ENCODE measurements around the gene CACNA2D3. TPM values are rescaled to one million over a fixed set of nuclear protein-coding genes. Genes with fewer than 3 reads are reported as not detected.

CACNA2D3 gene
- total RNA-seq, 1 experiment from 2014 or later = 6.1 TPM

DNA sequence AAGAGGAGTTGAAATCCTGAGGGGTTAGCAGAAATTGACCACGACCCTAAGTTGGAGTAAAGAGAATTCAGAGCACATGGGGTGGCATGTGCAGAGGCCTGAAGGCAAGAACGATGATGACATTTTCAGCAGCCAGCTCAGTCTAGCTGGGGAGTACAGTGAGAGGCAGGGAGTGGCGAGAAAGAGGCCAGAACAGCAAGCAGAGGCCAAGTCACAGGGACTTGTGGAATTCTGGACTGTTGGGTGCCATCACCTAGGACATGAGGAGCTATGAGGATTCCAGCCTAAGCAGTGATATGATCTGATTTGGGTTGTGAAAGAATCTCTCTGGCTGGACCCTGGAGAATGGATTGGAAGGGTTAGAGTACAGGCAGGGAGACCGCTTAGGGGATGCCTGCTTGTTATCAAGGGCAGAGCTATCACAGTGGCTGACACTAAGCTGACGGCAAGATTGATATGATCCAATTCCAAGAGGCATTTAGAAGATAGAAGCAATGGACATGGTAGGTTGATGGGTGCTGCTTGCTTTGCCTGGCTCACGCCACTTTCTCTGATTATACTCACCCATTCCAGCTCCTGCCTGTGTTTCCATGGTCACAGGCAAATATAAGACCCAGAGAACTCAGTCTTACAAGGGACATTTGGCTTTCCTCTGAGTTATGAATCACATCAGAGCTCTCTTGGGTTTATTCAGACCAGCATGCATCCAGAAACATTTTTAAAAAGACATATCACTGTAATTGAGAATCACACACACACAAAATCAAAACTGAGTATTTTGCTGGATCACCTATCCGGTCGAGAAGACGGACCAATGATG is 739.1 kb downstream of the CACNA2D3 start:
- DNase-seq (ENCODE audit: low read depth) = no peak
- in situ Hi-C loops (cut with HindIII; ENCODE audit: low pct_unique_long_range_greater_than_20kb, low sequenced_read_pairs) = no loop called here

DNA sequence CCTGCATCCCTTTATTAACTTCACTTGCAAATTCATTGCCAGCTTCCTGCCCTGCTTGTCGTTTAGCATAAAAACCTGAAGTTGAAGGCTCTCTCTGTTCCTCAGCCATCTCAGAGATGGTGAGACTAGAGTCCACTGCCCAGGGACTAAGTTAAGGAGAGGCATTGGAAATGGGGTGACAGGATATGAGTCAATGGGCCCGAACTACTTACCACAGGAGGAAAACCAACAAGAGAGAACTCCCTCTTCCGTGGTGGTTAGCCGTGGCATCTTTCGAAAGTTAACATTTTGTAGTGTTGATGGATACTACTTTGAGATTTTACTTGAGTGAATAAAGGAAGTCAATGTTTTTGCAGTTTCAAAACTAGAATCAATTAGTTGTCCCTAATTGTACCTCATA is 740.2 kb downstream of the CACNA2D3 start:
- no peak for DNase-seq (ENCODE audit: low read depth)
- in situ Hi-C loops (cut with HindIII; ENCODE audit: low pct_unique_long_range_greater_than_20kb, low sequenced_read_pairs) = no loop called here

DNA sequence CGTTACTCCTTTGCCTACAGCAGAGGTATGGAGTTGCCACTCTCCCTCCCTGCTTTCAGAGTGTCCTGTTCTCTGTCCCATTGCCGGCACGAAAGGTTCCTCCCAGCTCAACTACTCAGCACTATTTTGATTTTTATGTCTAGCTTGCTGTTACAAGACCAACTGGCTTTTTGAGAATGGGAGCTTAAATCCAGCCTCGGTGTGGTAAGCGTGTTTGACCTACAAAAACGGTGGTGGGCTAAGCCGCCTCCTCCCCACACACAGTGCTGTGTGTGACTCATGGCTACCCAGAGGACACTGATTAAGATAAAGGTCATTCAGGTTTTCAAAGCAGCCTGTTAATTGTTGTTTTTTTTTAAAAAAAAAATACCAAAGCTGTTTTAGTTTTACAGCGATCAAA is 741.0 kb downstream of the CACNA2D3 start:
- in situ Hi-C loops (cut with HindIII; ENCODE audit: low pct_unique_long_range_greater_than_20kb, low sequenced_read_pairs) = no loop called here
- DNase-seq (ENCODE audit: low read depth) = no peak

DNA sequence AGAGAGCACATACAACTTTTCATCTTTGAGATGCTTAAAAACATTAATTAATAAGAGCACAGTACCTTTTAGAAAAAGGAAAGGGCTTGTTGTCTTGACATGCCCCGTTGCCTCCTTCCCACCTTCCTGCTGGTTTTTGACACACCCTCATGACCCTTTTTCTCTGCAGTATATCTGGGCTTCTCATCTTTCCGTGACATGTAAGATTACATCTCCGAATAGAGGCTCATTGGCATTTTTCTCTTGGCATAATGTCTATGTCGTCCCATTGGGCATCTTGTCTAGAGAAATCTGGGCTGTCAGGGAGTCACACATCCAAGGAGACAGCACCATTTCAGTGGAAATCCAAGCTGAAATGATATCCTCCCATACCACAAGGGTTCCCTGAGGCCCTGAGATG is 741.4 kb downstream of the CACNA2D3 start:
- DNase-seq (ENCODE audit: low read depth) = no peak
- in situ Hi-C loops (cut with HindIII; ENCODE audit: low pct_unique_long_range_greater_than_20kb, low sequenced_read_pairs) = no loop called here

DNA sequence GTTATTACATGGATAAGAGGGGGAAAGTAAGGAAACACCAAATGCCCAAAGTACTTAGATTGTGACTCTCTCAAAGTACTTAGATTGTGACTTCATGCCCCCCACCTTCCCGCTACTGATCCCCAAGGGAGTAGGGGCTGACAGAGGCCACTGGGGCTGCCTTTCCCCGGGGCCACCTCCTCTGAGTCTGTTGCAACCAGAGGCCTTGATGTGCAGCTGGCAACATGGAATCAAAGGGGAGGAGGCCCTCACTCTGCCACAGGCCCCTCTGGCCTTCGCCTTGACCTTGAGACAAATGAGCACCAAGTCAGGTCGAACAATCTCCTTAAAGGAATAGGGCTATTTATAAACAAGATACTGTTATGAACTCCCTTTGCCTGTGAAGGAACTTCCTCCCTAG is 743.0 kb downstream of the CACNA2D3 start:
- no peak for DNase-seq (ENCODE audit: low read depth)
- in situ Hi-C loops (cut with HindIII; ENCODE audit: low pct_unique_long_range_greater_than_20kb, low sequenced_read_pairs) = no loop called here

DNA sequence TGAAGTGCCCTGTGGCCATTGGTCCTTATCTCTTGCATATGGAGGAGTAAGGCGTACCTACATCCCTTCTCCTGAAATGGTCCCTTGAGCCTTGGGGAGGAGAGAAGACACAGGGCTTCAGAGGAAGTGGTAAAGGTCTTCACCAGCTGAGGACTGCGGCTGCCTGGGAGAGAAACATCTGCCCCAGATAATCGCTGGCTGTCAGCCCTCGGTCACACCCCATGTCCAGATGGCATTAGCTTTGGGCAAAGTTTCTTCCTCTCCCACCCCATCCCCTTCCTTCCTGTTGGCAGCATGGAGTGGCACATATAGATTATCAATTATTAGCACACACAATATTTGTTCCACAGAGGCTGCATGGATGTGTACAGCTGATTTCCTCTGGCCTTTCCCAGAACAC is 743.9 kb downstream of the CACNA2D3 start:
- in situ Hi-C loops (cut with HindIII; ENCODE audit: low pct_unique_long_range_greater_than_20kb, low sequenced_read_pairs) = no loop called here
- no peak for DNase-seq (ENCODE audit: low read depth)

DNA sequence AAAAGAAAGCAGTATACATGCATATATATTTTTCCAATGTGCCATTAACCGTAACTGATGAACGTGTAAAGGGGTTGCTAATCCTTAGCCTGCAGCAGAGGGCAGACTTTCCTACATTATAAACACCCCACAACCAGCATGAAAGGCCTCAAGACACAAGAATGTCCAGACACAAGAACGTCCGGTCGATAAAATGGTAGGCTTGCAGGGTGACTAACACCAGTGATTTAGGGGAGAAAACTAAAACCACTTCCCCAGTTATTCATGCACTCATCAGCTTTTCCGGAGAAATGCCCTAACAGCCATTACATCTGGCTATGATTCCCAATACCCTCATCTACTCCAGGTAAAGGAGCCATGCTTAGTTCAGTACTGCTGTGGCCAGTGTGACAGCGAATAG is 748.1 kb downstream of the CACNA2D3 start:
- in situ Hi-C loops (cut with HindIII; ENCODE audit: low pct_unique_long_range_greater_than_20kb, low sequenced_read_pairs) = no loop called here
- no peak for DNase-seq (ENCODE audit: low read depth)

DNA sequence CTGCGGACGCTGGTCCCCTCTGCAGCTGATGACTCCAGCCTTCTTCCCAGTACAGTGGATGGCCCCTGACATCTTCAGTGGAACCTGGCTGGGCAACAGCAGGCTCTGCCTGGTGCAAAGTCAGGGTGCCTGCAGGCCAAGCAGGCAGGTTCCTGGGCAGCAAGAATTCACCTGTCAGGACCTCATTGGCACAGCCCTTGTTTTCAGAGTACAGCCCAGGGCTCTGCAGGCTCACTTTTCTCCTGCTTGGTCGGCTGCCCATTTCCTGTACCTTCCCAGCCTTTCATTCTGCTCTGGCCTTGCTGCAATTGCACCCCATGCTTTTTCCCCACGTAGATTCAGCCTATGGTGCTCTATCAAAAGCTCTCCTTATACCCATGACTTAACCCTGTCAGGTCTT is 749.5 kb downstream of the CACNA2D3 start:
- in situ Hi-C loops (cut with HindIII; ENCODE audit: low pct_unique_long_range_greater_than_20kb, low sequenced_read_pairs) = no loop called here
- no peak for DNase-seq (ENCODE audit: low read depth)

DNA sequence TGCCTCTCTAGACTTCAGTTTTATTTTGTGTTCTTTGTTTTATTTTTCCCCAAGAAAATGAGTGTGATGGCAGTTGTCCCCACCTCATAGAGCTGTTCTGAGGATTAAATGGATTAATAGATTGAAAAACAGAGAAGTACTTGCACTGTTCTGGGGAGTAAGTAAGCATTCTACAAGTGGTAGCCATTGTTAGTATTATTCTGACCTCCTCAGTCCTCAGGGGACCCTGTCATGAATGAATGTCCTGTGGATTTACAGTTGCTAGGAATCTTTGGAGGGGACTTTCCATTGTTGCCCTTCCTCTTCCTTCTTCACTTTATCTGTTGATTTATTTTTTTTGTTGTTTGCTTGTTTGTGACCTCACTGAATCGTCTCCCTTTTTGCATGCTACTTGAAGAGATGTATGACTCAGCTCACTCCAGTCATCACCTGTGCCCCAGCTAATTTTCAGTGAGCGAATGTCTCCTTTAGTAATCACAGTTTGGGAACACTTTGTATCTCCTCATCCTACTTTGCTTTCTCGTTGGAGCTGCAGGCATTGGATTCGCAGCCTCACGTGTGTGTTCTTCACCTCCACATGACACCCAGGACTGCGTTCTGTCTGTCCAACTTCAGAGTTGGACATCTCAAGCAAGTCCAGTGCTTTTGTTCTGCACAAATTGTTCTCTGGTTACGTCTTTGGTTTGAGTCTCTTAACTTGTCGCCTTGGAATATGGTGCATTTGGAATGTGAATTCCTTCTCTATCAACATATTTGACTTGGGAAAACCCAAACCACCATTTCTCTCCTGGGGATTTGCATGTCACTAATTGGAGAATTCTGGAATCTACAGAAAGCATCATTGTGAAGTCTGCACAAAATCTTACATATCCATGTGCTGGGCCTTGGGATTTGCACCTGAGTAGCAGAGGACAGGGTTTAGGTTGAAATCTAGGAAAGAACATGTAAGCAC is 751.0 kb downstream of the CACNA2D3 start:
- peak; percentile 49 for DNase-seq (ENCODE audit: low read depth)
- in situ Hi-C loops (cut with HindIII; ENCODE audit: low pct_unique_long_range_greater_than_20kb, low sequenced_read_pairs) = no loop called here

DNA sequence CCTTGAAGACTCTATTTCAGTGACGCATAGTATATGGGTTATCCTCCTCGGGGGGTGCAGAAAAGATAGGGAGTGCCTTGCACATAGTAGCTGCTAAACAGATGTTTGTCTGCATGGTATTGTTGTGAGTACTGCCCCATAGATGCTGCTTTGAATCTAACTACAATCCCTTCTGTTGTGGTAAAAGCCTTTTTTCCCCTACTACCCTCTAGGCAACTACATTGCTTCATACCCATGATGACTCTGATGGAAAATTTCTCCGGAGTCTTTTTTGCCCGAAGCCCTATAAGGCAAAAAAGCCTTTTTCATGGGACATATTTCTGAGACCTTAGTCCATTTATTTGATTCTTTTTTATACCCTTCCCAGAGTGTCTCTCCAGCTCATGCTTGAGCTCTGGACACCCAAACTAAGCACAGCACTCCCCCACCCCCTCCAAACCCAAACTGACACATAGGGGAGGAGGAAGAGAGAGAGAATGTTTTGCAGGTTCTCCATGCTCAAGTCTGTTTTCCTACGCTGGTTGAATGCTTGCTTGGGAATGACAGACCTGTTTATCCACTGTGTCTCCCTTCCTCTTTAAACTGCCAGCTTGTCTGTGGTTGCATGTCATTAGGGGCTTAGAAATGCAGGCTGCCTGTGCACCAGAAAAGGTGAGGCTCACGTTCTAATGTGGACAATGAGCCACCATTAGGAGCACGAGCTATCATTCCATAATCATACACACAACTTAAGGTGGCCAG is 752.6 kb downstream of the CACNA2D3 start:
- DNase-seq (ENCODE audit: low read depth) = no peak
- in situ Hi-C loops (cut with HindIII; ENCODE audit: low pct_unique_long_range_greater_than_20kb, low sequenced_read_pairs) = no loop called here

DNA sequence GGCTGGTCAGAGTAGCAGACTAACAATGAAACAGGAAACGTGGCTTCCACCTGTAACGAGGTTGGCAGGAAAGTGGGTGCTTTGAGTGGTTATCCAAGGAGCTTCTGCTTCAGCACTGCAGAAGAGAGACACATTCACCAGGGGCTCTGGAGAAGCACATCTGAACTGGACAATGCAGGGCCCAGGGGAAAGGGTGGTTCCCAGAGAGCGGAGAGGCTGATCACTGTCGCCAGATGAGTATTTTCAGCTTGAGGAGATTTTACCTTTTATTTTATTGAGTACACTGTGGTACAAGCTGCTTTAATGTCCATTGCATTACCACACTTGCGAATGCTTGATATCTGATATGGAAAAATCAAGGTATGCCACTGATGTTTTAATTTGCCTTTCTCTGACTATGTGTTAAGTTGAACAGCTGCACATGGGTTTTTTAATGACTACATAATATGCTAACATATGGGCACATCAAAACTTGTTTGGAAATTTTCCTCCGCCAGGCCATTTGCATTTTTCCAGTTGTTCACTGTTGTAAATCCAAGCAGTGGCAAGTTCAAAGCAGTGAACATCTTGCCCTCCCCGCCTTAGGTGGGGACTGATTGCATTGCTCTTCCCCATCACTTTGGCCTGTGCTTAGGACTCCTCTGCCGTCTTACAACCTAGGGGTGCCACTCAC is 753.4 kb downstream of the CACNA2D3 start:
- in situ Hi-C loops (cut with HindIII; ENCODE audit: low pct_unique_long_range_greater_than_20kb, low sequenced_read_pairs) = no loop called here
- DNase-seq (ENCODE audit: low read depth) = no peak

DNA sequence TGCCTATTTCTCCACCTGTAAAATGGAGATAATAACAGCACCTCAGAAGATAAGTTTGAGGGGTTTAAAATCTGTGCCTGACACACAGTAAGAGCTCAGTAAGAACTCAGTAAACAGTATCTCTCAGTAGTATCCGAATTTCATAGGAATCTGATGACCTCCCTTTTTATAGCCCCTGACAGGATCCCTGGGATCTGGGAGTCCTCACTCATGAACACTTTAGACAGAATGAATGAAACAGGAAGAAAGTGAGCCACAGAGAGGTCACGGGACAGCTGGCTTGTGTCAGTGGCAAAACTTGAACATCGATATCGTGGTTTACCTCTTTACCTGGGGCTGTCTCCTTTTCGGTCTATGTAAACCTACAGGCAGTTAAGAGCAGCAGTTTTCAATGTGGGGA is 754.3 kb downstream of the CACNA2D3 start:
- no peak for DNase-seq (ENCODE audit: low read depth)
- in situ Hi-C loops (cut with HindIII; ENCODE audit: low pct_unique_long_range_greater_than_20kb, low sequenced_read_pairs) = no loop called here

DNA sequence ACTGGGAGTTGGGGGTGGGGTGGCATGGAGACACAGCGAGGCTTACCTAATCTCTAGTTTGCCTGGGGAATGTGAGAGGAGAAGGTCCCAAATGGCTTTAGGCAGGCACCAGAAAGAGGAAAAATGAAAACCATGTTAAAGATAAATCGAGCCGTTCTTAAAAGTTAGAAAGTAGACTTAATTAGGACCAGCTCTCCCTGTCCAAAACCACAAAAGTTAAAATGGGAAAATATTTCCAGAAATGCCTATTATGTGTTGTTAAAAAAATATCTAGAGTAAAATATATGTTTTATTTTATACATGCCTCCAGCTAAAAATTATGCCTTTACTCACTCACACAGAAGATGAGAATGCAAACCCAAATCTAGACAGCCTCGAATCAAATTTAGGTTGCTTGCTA is 755.4 kb downstream of the CACNA2D3 start:
- in situ Hi-C loops (cut with HindIII; ENCODE audit: low pct_unique_long_range_greater_than_20kb, low sequenced_read_pairs) = no loop called here
- DNase-seq (ENCODE audit: low read depth) = no peak

DNA sequence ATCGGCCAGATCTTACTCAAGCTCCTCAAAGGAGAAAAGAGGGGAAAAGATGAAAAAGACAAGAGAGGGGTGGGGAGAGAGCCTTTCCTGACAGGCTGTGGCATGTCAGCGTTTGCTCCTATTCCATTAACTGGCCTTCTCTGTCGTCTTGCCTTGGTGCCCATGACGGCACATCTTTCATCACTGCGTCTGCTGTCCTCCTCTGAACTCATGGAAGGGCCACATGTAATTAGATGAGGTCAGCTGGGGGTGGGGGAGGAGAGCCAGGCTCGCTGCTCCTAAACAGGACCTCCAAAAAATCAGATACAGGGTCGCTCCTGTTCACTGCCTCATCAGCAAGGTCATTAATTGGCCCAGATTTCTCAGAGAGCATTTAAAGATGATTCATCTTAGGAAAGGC is 755.8 kb downstream of the CACNA2D3 start:
- no peak for DNase-seq (ENCODE audit: low read depth)
- in situ Hi-C loops (cut with HindIII; ENCODE audit: low pct_unique_long_range_greater_than_20kb, low sequenced_read_pairs) = no loop called here

DNA sequence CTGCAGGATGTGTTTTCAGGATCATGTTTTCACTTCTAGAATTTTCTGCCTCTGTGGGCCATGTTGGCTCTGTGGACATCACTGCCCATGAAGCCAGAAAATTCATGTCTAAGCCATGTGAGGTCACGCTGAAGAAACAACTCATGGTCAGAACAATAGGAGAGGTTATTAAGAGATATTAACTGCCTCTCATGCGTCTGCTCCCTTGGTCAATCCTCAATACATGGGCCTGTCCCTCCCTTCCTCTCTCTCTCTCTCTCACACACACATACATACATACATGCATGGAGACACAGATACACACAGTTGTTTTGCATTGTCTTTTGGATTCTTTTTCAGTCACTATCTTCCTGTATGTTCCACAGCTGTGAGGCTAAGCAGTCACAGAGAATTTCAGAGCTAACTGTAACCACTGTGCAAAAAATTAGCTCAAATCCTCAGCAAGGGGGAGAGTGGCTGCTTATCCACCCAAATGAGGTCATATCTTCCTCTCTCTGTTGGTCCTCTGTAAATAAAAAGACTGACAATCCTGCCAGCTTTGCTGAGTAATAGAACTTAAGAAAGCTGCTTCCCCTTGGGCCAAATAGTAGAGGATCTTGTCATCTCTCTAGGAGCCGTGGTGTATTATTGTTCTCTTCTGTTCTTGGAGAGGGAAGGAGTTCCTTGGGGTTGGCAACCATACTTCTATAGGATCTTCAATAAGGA is 759.9 kb downstream of the CACNA2D3 start:
- peak; percentile 41 for DNase-seq (ENCODE audit: low read depth)
- in situ Hi-C loops (cut with HindIII; ENCODE audit: low pct_unique_long_range_greater_than_20kb, low sequenced_read_pairs) = no loop called here

DNA sequence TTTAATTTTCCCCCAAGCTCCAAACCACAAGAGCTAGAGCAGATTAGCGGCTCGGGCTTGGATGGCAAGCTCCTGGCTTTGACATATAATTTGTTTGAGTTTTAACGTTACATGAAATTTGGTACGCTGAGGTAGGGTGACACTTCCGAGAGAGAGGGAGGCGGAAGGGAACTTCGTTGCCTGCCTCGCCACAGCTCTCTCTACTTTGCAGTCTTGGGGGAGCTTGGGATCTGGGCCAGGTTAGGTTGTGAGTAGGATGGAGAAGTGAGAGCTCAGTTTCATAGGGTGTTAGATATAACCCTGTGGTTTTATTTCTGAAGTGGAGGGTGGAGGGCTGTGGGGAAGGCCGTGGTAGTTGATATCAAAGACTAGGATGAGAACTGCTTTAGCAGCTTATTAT is 765.8 kb downstream of the CACNA2D3 start:
- in situ Hi-C loops (cut with HindIII; ENCODE audit: low pct_unique_long_range_greater_than_20kb, low sequenced_read_pairs) = no loop called here
- no peak for DNase-seq (ENCODE audit: low read depth)

DNA sequence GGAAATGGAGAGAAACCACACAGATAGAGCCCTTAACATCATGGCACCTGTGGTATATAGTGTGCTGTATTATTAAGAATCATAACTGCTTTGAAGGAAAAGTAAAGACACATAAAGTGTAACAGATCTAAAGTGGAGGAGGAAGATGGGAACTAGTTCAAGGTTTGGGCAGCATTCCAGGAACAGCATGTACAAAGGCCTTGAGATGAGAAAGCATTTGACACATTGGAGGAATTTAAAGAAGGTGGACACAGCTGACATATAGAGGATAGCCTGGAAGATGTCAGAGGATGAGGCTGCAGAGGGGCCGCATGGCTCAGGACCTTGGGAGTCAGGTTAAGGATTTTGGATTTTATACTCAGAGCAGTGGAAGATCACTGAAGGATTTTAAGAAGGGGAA is 766.5 kb downstream of the CACNA2D3 start:
- no peak for DNase-seq (ENCODE audit: low read depth)
- in situ Hi-C loops (cut with HindIII; ENCODE audit: low pct_unique_long_range_greater_than_20kb, low sequenced_read_pairs) = no loop called here

DNA sequence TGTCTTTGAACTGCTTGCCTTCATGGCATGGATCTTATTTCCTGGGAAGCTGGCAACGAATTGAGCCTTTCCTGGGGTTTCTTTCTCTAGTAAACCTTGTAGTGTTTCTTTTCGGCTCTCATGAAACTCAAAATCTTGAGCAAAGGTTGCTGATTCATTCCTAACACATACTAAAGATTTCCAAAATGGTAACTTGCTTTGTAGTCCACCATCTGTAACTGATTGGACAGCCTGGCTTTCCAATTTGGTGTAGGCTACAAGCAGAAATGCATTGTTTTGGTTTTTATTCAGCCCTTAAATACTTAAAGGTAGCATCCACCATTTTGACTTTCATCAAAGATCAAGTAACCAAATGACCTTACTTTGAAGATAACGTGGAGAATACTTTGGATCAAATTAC is 767.4 kb downstream of the CACNA2D3 start:
- in situ Hi-C loops (cut with HindIII; ENCODE audit: low pct_unique_long_range_greater_than_20kb, low sequenced_read_pairs) = no loop called here

More for the DNA sequence above, 767.4 kb downstream of the CACNA2D3 start:
- DNase-seq (ENCODE audit: low read depth) = no peak
